IMR-90 (cell line): ENCODE measurements around the gene HLA-DOB. TPM values are rescaled to one million over a fixed set of nuclear protein-coding genes. Genes with fewer than 3 reads are reported as not detected.

Source experiments
- ATAC-seq: fragments of 200-7000 bp; cut with Tn5 transposase; 2 replicates; pipeline ENCODE4 v1.9.1; 2020; ENCODE audit warnings: low read depth, mild to moderate bottlenecking, moderate library complexity
- BruUV-seq: library from RNA; stranded (reverse); fragments of 400-500 nt; replicated peaks from 2 replicates; lab custom pipeline; 2021; lab: Mats Ljungman, UMichigan
- CTCF ChIA-PET: fragments of 300-600 bp; formaldehyde crosslinking; extraction: SDS; loops from one replicate; lab custom pipeline; 2021; ENCODE audit warnings: antibody characterized with exemption; lab: Yijun Ruan, JAX
- POLR2A ChIA-PET: fragments of 300-600 bp; sonication (Branson Sonifier 250); formaldehyde crosslinking; loops from one replicate; lab custom pipeline; 2022; ENCODE audit warnings: antibody characterized with exemption; ENCODE audit not compliant: unreplicated experiment; lab: Charles Lee
- DNase-seq: peaks from one replicate; pipeline ENCODE4 v3.0.0; 2013
- H2AFZ ChIP-seq: replicated peaks from 2 replicates; pipeline ENCODE3; 2013; ENCODE audit warnings: low read length, mild to moderate bottlenecking; ENCODE audit not compliant: poor library complexity
- H2AK5ac ChIP-seq: 2 replicates; pipeline ENCODE4 v1.6.1; 2013; ENCODE audit warnings: low read depth, low read length, inconsistent platforms
- H2AK9ac ChIP-seq: replicated peaks from 2 replicates; pipeline ENCODE3; 2013; ENCODE audit warnings: mild to moderate bottlenecking, low read depth, low read length, moderate library complexity; ENCODE audit not compliant: poor library complexity
- H2BK120ac ChIP-seq: 2 replicates; pipeline ENCODE4 v1.6.1; 2013; ENCODE audit warnings: low read depth, low read length, inconsistent platforms
- H2BK15ac ChIP-seq: 3 replicates; pipeline ENCODE4 v1.6.1; 2013; ENCODE audit warnings: low read depth, low read length, inconsistent platforms
- H2BK20ac ChIP-seq: 2 replicates; pipeline ENCODE4 v1.6.1; 2013; ENCODE audit warnings: low read depth, mild to moderate bottlenecking, inconsistent platforms, low read length, moderate library complexity
- H2BK5ac ChIP-seq: 2 replicates; pipeline ENCODE4 v1.6.1; 2013; ENCODE audit warnings: mild to moderate bottlenecking, low read depth, low read length, inconsistent platforms; ENCODE audit not compliant: poor library complexity, severe bottlenecking
- H3K14ac ChIP-seq: replicated peaks from 2 replicates; pipeline ENCODE4 v1.6.1; 2013; ENCODE audit warnings: low read depth, low read length, inconsistent platforms
- H3K18ac ChIP-seq: 2 replicates; pipeline ENCODE4 v1.6.1; 2013; ENCODE audit warnings: low read depth, low read length, control low read depth
- H3K23ac ChIP-seq: 2 replicates; pipeline ENCODE4 v1.6.1; 2013; ENCODE audit warnings: low read depth, low read length, inconsistent platforms
- H3K27ac ChIP-seq: 2 replicates; pipeline ENCODE4 v1.5.1; 2013; ENCODE audit warnings: mild to moderate bottlenecking, control low read depth, low read length; ENCODE audit not compliant: insufficient read depth
- H3K27me3 ChIP-seq: 2 replicates; pipeline ENCODE4 v1.6.1; 2013; ENCODE audit warnings: low read length; ENCODE audit not compliant: control insufficient read depth, insufficient read depth
- H3K36me3 ChIP-seq: 2 replicates; pipeline ENCODE4 v1.6.1; 2013; ENCODE audit warnings: low read length, mixed read lengths; ENCODE audit not compliant: control insufficient read depth, insufficient read depth
- H3K4ac ChIP-seq: 2 replicates; pipeline ENCODE4 v1.6.1; 2013; ENCODE audit warnings: low read depth, low read length, inconsistent platforms
- H3K4me1 ChIP-seq: 2 replicates; pipeline ENCODE4 v1.6.1; 2013; ENCODE audit warnings: low read length, mixed read lengths; ENCODE audit not compliant: control insufficient read depth, insufficient read depth
- H3K4me2 ChIP-seq: 2 replicates; pipeline ENCODE4 v1.6.1; 2013; ENCODE audit warnings: low read depth, mild to moderate bottlenecking, control low read depth, low read length, moderate library complexity
- H3K4me3 ChIP-seq: 2 replicates; pipeline ENCODE4 v1.5.1; 2013; ENCODE audit warnings: low read depth, mild to moderate bottlenecking, control low read depth, low read length, moderate library complexity; ENCODE audit not compliant: insufficient read depth
- H3K56ac ChIP-seq: 2 replicates; pipeline ENCODE4 v1.6.1; 2013; ENCODE audit warnings: low read length, inconsistent platforms; ENCODE audit not compliant: insufficient read depth; ENCODE audit errors: extremely low read depth
- H3K79me1 ChIP-seq, 2 experiments: 2 replicates each; pipeline ENCODE4 v1.6.1; 2013; ENCODE audit warnings: low read length in 2 of 2, inconsistent platforms in 1 of 2, low read depth in 1 of 2
- H3K9ac ChIP-seq: 2 replicates; pipeline ENCODE4 v1.6.1; 2013; ENCODE audit warnings: low read depth, low read length, control low read depth
- H3K9me1 ChIP-seq: 2 replicates; pipeline ENCODE4 v1.6.1; 2013; ENCODE audit warnings: low read length, inconsistent platforms; ENCODE audit not compliant: insufficient read depth
- H3K9me3 ChIP-seq: 2 replicates; pipeline ENCODE4 v1.6.1; 2013; ENCODE audit warnings: low read length; ENCODE audit not compliant: control insufficient read depth, insufficient read depth
- H4K20me1 ChIP-seq: 2 replicates; pipeline ENCODE4 v1.6.1; 2013; ENCODE audit warnings: low read length, inconsistent platforms; ENCODE audit not compliant: insufficient read depth
- H4K5ac ChIP-seq: 2 replicates; pipeline ENCODE4 v1.6.1; 2013; ENCODE audit warnings: mild to moderate bottlenecking, low read depth, low read length, control low read depth
- H4K8ac ChIP-seq, 2 experiments: 2 replicates each; pipeline ENCODE4 v1.6.1; 2013; ENCODE audit warnings: low read depth in 2 of 2, low read length in 2 of 2, control low read depth in 1 of 2, inconsistent platforms in 1 of 2
- H4K91ac ChIP-seq: 2 replicates; pipeline ENCODE4 v1.6.1; 2013; ENCODE audit warnings: low read depth, low read length, inconsistent platforms; ENCODE audit not compliant: insufficient read depth
- BHLHE40 ChIP-seq: fragments of 150-350 bp; IDR thresholded peaks from 2 replicates; pipeline ENCODE4 v1.6.1; 2016; ENCODE audit warnings: mild to moderate bottlenecking, low read depth, low read length
- CHD1 ChIP-seq: IDR thresholded peaks from 2 replicates; pipeline ENCODE4 v1.6.1; 2012; ENCODE audit warnings: low read depth, low read length, improper control_type of control experiment
- ELK1 ChIP-seq: fragments of 150-350 bp; IDR thresholded peaks from 2 replicates; pipeline ENCODE4 v1.6.1; 2016; ENCODE audit warnings: low read depth, mild to moderate bottlenecking, low read length, moderate library complexity, borderline replicate concordance
- FOS ChIP-seq: fragments of 150-350 bp; IDR thresholded peaks from 2 replicates; pipeline ENCODE4 v1.6.1; 2016; ENCODE audit warnings: low read depth, low read length
- MAFK ChIP-seq: IDR thresholded peaks from 2 replicates; pipeline ENCODE4 v1.6.1; 2012; ENCODE audit warnings: low read depth, low read length, improper control_type of control experiment
- MAZ ChIP-seq: IDR thresholded peaks from 2 replicates; pipeline ENCODE4 v1.6.1; 2012; ENCODE audit warnings: low read depth, mild to moderate bottlenecking, low read length, improper control_type of control experiment, moderate library complexity, borderline replicate concordance
- MXI1 ChIP-seq: IDR thresholded peaks from 2 replicates; pipeline ENCODE4 v1.6.1; 2012; ENCODE audit warnings: low read depth, mild to moderate bottlenecking, low read length, moderate library complexity, borderline replicate concordance
- NFE2L2 ChIP-seq: fragments of 150-350 bp; IDR thresholded peaks from 2 replicates; pipeline ENCODE4 v1.6.1; 2016; ENCODE audit warnings: low read depth, mild to moderate bottlenecking, low read length
- POLR2A ChIP-seq: IDR thresholded peaks from 2 replicates; pipeline ENCODE4 v1.6.1; 2012; ENCODE audit warnings: mild to moderate bottlenecking, low read depth, low read length
- RAD21 ChIP-seq: IDR thresholded peaks from 2 replicates; pipeline ENCODE4 v1.6.1; 2012; ENCODE audit warnings: low read length, improper control_type of control experiment
- RCOR1 ChIP-seq: IDR thresholded peaks from 2 replicates; pipeline ENCODE4 v1.6.1; 2012; ENCODE audit warnings: mild to moderate bottlenecking, low read length, improper control_type of control experiment; ENCODE audit not compliant: insufficient replicate concordance
- RFX5 ChIP-seq: IDR thresholded peaks from 2 replicates; pipeline ENCODE4 v1.8.0; 2012; ENCODE audit warnings: low read depth, mild to moderate bottlenecking, low read length, moderate library complexity
- SMC3 ChIP-seq: fragments of 150-350 bp; IDR thresholded peaks from 2 replicates; pipeline ENCODE4 v1.6.1; 2016; ENCODE audit warnings: low read depth, mild to moderate bottlenecking, antibody characterized with exemption, low read length, moderate library complexity
- WGBS, 2 experiments: methylation state at CpG; one replicate each; pipeline versions ENCODE4 v1.1.5 to v1.1.7; 2013; ENCODE audit warnings: missing lambda C conversion rate in 2 of 2; ENCODE audit not compliant: insufficient read length in 1 of 2; ENCODE audit errors: extremely low coverage in 2 of 2; 5-methylcytosine and 5-hydroxymethylcytosine counted together
- dilution Hi-C: fragments of 300-500 bp; cut with HindIII; formaldehyde crosslinking; loops from one replicate; pipeline ENCODE4 v1.14.3; 2018; ENCODE audit warnings: low sequenced_read_pairs; ENCODE audit not compliant: unreplicated experiment
- in situ Hi-C: fragments of 300-500 bp; cut with MboI; formaldehyde crosslinking; loops from 3 replicates; pipeline ENCODE4 v1.14.3; 2019; ENCODE audit warnings: low sequenced_read_pairs, inconsistent platforms, mixed read lengths
- intact Hi-C: fragments of 100-400 bp; cut with micrococcal nuclease; formaldehyde crosslinking; loops from 2 replicates; pipeline ENCODE4 v1.10.0; 2022
- polyA plus RNA-seq, 3 experiments: library from polyadenylated mRNA; depleted of rRNA; stranded (reverse); fragments of >200 nt; gene quantifications; 2 replicates each; pipeline ENCODE4 v1.2.3, GENCODE V29; 2012; ENCODE audit warnings: low replicate concordance in 1 of 3
- total RNA-seq: library from RNA; depleted of rRNA; stranded (reverse); fragments of >200 nt; gene quantifications from 2 replicates; pipeline ENCODE4 v1.2.3, GENCODE V29; 2012
- TF ChIP-seq, protein P1 (sequence below): conservative IDR thresholded peaks from 2 replicates; pipeline ENCODE4 v1.5.1; 2012; ENCODE audit warnings: mild to moderate bottlenecking, low read depth, low read length, improper control_type of control experiment

The HLA-DOB gene
- total and polyA plus RNA-seq, 2 of the 4 experiments (the other 2 are of a cell fraction), result 0.36 to 2.3 TPM

DNA sequence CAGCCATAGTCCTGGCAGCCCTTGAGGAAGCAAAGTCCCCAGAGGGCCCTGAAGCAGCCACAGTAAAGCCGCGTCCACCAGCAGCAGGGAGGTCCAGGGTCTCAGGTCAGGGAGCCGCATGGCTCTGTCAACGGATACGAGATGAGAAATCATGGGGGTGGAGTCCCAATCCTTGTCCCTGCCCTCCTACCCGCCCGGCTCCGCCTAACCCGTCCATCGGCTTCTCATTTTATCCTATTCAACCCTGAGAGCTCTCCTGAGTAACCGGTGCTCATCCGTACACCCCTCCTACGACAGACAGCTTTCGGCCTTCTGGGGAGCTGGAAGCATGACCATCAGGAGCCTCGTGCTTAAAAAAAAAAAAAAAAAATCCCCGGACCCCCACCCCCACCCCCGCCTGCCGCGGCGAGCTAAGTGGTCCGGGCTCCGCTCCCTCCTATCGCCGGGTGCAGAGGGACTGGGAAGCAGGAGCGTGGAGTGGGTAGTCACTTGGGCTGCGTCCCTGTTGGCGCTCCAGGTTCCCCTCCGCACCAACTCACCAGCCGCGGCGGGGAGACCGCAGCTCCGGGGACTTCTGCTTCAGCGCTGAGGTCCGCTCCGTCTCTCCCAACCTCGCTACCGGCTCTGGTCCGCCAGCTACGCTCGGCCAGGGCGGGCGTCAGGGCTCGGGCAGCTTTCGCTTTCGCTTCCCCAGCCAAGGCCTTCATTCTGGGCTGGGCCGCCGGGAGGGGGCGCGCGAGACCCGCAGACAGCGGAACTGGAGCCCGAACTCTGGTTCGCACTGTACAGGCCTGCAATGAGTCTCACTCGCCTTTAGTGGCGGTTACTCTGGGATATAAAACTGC, 21.5 kb upstream of the HLA-DOB start, which contains the start of gene TAP2:
TSS of gene TAP2 (minus strand) at position 626 of the 845 bp plus-strand sequence. CDS start at position 120, 506 bp downstream.
- Histone ChIP-seq H3K4ac (peak within 1 kb of the TSS; percentile 85), H3K14ac (peak within 1 kb of the TSS; percentile 72), H2BK120ac (peak within 1 kb of the TSS; percentile 73; the same call in 1 of the 2 replicates), H2BK5ac (peak within 1 kb of the TSS; percentile 89), H2BK15ac (no peak within 1 kb of the TSS), H3K27me3 (no peaks in the 10 kb centered on the region), H4K5ac (no peak within 1 kb of the TSS), H4K8ac (peak within 1 kb of the TSS; percentile 33 to 77; a peak in 2 of 4 replicates), H3K56ac (no peak within 1 kb of the TSS), H3K4me1 (peaks cover 7% of the 10 kb centered on the region), H3K36me3 (peaks cover 12% of the 10 kb centered on the region), H2AFZ (peak within 1 kb of the TSS; percentile 98), H2BK20ac (no peak within 1 kb of the TSS), H3K79me1 (peaks cover 2 to 20% of the 10 kb centered on the region in 2 experiments; a peak in 2 of 4 replicates), H3K18ac (peak within 1 kb of the TSS; percentile 38; the same call in 1 of the 2 replicates), H2AK9ac (peak within 1 kb of the TSS; percentile 90), H3K9me3 (no peaks in the 10 kb centered on the region), H3K4me2 (peak within 1 kb of the TSS; percentile 78), H3K27ac (peak within 1 kb of the TSS; percentile 89), H4K20me1 (no peaks in the 10 kb centered on the region), H2AK5ac (peak within 1 kb of the TSS; percentile 36; the same call in 1 of the 2 replicates), H3K23ac (peak within 1 kb of the TSS; percentile 72; the same call in 1 of the 2 replicates), H3K9me1 (peaks cover 4% of the 10 kb centered on the region; the same call in 1 of the 2 replicates), H3K9ac (peak within 1 kb of the TSS; percentile 83), H3K4me3 (peak within 1 kb of the TSS; percentile 89), H4K91ac (no peak within 1 kb of the TSS; the same call in 1 of the 2 replicates)
- CTCF ChIA-PET, result interaction anchor here (0.6 to 2.7 kb wide), 19 partner anchors 10 to 134 kb away, joined by 3 to 44 read pairs (median 6); partner anchors contain the start of genes PSMB9 and TAP1
- dilution Hi-C loops, result no loop called here
- intact Hi-C loops, result loop anchor here (1.0 kb wide), 3 partner anchors 16 to 115 kb away; partner anchors contain the start of genes HLA-DMA and PSMB9
- no TSS peak for BruUV-seq
- DNase-seq, result peak; percentile 89
- POLR2A ChIA-PET, result interaction anchor here (0.6 to 1.2 kb wide), 7 partner anchors 16 to 745 kb away, joined by 5 to 13 read pairs (median 6); partner anchors contain the start of genes PSMB9 and TAP1
- in situ Hi-C loops, result no loop called here
- ATAC-seq, result peak; percentile 96
- 0% methylated on average over 17 of the region's 57 CpGs; no CpG with 5 or more reads in 1 of the 2 experiments for WGBS, 2 experiments
- TF ChIP-seq RCOR1 (no peak), BHLHE40 (no peak), POLR2A (peak; percentile 58; the same call in 1 of the 2 replicates), NFE2L2 (no peak), ELK1 (no peak), MXI1 (peak; percentile 54; the same call in 1 of the 2 replicates), SMC3 (peak; percentile 91), MAFK (no peak), RAD21 (peak; percentile 91), RFX5 (peak; percentile 82), MAZ (peak; percentile 59; the same call in 1 of the 2 replicates), FOS (no peak), CHD1 (no peak)
- TF ChIP-seq, protein P1, sequence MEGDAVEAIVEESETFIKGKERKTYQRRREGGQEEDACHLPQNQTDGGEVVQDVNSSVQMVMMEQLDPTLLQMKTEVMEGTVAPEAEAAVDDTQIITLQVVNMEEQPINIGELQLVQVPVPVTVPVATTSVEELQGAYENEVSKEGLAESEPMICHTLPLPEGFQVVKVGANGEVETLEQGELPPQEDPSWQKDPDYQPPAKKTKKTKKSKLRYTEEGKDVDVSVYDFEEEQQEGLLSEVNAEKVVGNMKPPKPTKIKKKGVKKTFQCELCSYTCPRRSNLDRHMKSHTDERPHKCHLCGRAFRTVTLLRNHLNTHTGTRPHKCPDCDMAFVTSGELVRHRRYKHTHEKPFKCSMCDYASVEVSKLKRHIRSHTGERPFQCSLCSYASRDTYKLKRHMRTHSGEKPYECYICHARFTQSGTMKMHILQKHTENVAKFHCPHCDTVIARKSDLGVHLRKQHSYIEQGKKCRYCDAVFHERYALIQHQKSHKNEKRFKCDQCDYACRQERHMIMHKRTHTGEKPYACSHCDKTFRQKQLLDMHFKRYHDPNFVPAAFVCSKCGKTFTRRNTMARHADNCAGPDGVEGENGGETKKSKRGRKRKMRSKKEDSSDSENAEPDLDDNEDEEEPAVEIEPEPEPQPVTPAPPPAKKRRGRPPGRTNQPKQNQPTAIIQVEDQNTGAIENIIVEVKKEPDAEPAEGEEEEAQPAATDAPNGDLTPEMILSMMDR, result peak; percentile 98
